Measurements from ENCODE around the gene ELK3. TPM values are rescaled to one million over a fixed set of nuclear protein-coding genes. Genes with fewer than 3 reads are reported as not detected.

ELK3 gene
- total RNA-seq, 4 donors from 2014 or later: 10.1 to 25.3 (median 23.4) TPM

DNA sequence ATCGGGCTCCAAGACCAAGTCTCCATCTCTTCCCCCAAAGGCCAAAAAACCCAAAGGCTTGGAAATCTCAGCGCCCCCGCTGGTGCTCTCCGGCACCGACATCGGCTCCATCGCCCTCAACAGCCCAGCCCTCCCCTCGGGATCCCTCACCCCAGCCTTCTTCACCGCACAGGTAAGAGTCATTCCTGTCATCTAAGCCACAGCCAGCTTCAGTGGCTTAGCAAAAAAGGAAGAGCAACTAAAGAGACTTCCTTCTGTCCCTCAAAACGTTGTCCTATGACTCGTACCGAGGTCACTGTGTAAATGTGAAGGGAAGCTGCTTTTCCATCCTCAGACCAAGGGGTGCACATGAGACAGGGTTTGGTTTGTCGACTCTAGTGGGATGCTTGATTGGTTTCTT is 53.4 kb downstream of the ELK3 start:
- Histone ChIP-seq H3K27me3 (no peaks in the 10 kb centered on the region), H3K27ac (peak overlapping the region in 1 of 4 donors; percentile 70), H3K36me3 (peaks cover 0 to 48% of the 10 kb centered on the region in 2 donors), H3K4me3 (no peak overlapping the region), H3K9me3 (no peaks in the 10 kb centered on the region), H3K4me1 (peaks cover 0 to 39% (median 11%) of the 10 kb centered on the region in 3 donors)
- TF ChIP-seq EP300 (IDR thresholded peaks at IDR 0.05) (no peak), POLR2A (IDR thresholded peaks at IDR 0.05) (no peak), CTCF (IDR thresholded peaks at IDR 0.05) (no peak), POLR2AphosphoS5 (IDR thresholded peaks at IDR 0.05) (no peak)
- no peak for ATAC-seq
- 40 to 74% methylated on average over 1 to 5 of the region's 13 CpGs for WGBS, 2 donors (ENCODE audit: low coverage in 1 of 2)

- Histone ChIP-seq H3K27me3 (no peaks in the 10 kb centered on the region), H3K4me3 (no peak overlapping the region), H3K36me3 (peaks cover 0 to 48% of the 10 kb centered on the region in 2 donors), H3K27ac (peak overlapping the region in 3 of 4 donors; percentile 50 to 79 (median 70)), H3K9me3 (no peaks in the 10 kb centered on the region), H3K4me1 (peaks cover 0 to 34% (median 8%) of the 10 kb centered on the region in 3 donors)
- no peak for ATAC-seq
- TF ChIP-seq EP300 (IDR thresholded peaks at IDR 0.05) (no peak), CTCF (IDR thresholded peaks at IDR 0.05) (no peak), POLR2A (IDR thresholded peaks at IDR 0.05) (no peak), POLR2AphosphoS5 (IDR thresholded peaks at IDR 0.05) (no peak)
- 69 to 80% methylated on average over 4 to 11 of the region's 17 CpGs for WGBS, 2 donors (ENCODE audit: low coverage in 1 of 2)
These were observed 54.2 kb downstream of the ELK3 start for GRCh38 chr12:96248136-96248931.

GRCh38 chr12:96249196-96250118 is 55.3 kb downstream of the ELK3 start:
- ATAC-seq: peak; percentile 69
- Histone ChIP-seq H3K36me3 (peaks cover 0 to 48% of the 10 kb centered on the region in 2 donors), H3K27ac (peak overlapping the region in 3 of 4 donors; percentile 50 to 79 (median 70)), H3K4me3 (no peak overlapping the region), H3K4me1 (peaks cover 0 to 41% (median 10%) of the 10 kb centered on the region in 3 donors), H3K9me3 (no peaks in the 10 kb centered on the region), H3K27me3 (no peaks in the 10 kb centered on the region)
- TF ChIP-seq CTCF (IDR thresholded peaks at IDR 0.05) (no peak), POLR2AphosphoS5 (IDR thresholded peaks at IDR 0.05) (peak; percentile 53)
- WGBS, 2 donors (ENCODE audit: low coverage in 1 of 2): 67 to 84% methylated on average over 5 to 6 of the region's 16 CpGs

DNA sequence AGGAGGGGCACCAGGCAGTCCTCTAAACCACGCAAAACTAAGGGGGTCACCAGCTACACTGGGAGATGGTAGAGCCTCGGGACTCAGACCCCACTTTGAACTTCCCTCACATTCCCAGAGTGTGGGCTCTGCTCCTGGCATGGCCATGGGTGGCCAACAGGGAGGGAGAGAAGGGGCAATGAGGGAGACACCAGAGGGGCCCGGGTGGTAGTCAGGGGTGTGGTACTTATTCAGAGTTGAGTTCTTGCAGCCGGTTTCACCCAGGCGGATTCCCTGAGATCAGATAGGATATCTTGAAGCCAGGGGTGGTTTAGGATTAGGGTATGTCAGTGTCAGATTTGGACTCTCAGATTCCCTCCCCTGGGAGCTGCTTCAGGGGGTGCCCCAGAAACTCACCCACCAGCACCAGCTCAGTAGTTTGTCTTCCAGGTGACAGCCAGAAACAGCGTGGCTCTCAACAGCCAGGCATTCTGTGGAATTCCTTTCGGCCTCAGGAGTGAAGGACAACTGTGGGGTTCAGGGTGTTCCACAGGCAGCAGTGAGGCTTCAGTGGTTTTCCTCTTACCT is 56.0 kb downstream of the ELK3 start:
- Histone ChIP-seq H3K27ac (peak overlapping the region in 3 of 4 donors; percentile 50 to 79 (median 70)), H3K4me3 (no peak overlapping the region), H3K9me3 (no peaks in the 10 kb centered on the region), H3K4me1 (peaks cover 0 to 43% (median 16%) of the 10 kb centered on the region in 3 donors), H3K27me3 (no peaks in the 10 kb centered on the region), H3K36me3 (peaks cover 0 to 48% of the 10 kb centered on the region in 2 donors)
- 90 to 100% methylated on average over 2 of the region's 7 CpGs for WGBS, 2 donors (ENCODE audit: low coverage in 1 of 2)
- no peak for ATAC-seq
- TF ChIP-seq POLR2AphosphoS5 (IDR thresholded peaks at IDR 0.05): no peak

DNA sequence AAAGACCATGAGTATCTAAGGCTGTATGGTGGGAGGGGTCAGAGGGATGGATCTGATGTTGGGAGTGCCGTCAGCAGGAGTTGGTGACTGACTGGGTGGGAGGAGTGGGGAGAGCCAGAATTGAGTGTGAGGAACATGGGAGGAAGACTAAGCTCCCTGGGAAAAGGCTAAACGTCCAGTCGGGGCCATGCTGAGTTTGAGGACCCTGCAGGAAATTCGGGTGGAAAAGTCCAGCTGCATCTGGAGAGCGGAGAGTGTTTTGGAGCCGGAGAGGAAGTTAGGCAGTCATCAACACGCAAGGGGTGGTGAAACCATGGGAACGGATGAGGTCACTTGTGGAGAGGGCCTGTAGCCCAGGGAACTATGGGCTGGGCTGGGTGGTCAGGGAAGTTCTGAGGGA is 60.9 kb downstream of the ELK3 start:
- TF ChIP-seq POLR2AphosphoS5 (IDR thresholded peaks at IDR 0.05) (peak; percentile 3), POLR2A (IDR thresholded peaks at IDR 0.05) (no peak)
- H3K27ac ChIP-seq: peak overlapping the region in 3 of 4 donors; percentile 61 to 78 (median 72)
- peak; percentile 91 for ATAC-seq
- H3K27me3 ChIP-seq: no peaks in the 10 kb centered on the region
- H3K9me3 ChIP-seq: no peaks in the 10 kb centered on the region
- 39 to 60% methylated on average over 7 to 8 of the region's 8 CpGs for WGBS, 2 donors (ENCODE audit: low coverage in 1 of 2)
- H3K4me3 ChIP-seq: no peak overlapping the region
- H3K36me3 ChIP-seq: peaks cover 0 to 21% of the 10 kb centered on the region in 2 donors
- peaks cover 11 to 61% (median 18%) of the 10 kb centered on the region in 3 donors for H3K4me1 ChIP-seq
